ENCODE measurements around the gene AQP1. TPM values are rescaled to one million over a fixed set of nuclear protein-coding genes. Genes with fewer than 3 reads are reported as not detected.

AQP1 gene
- total and polyA plus RNA-seq, 2 donors (not counting 1 experiment from before 2014, with no cell fraction given), result not detected

GRCh38 chr7:30921540-30922401 is 10.1 kb downstream of the AQP1 start:
- H3K9me3 Mint-ChIP-seq (ENCODE audit: insufficient read depth), result no peaks in the 10 kb centered on the region
- no peak overlapping the region for H3K4me3 ChIP-seq (ENCODE audit: control extremely low read depth in 1 of 5, extremely low read depth in 1 of 5, insufficient read depth in 1 of 5, low read depth in 2 of 5, low read length in 4 of 5)
- POLR2A ChIA-PET, result no interaction called here
- H3K27me3 ChIP-seq (replicated peaks in 1 of 4; ENCODE audit: control extremely low read depth in 1 of 4, control insufficient read depth in 3 of 4, insufficient read depth in 4 of 4, low read length in 3 of 4), result no peaks in the 10 kb centered on the region
- H3K27ac Mint-ChIP-seq, result no peak overlapping the region
- 94% methylated on average over 16 of the region's 19 CpGs for WGBS (ENCODE audit: insufficient coverage)
- DNase-seq (no peak), ATAC-seq (ENCODE audit: low read depth) (no peak)
- H3K36me3 ChIP-seq (replicated peaks in 1 of 2; ENCODE audit: control extremely low read depth in 1 of 2, control insufficient read depth in 1 of 2, extremely low read depth in 1 of 2, insufficient read depth in 2 of 2, low read length in 1 of 2), result no peaks in the 10 kb centered on the region
- H3K4me3 Mint-ChIP-seq, result no peak overlapping the region
- H2AFZ ChIP-seq (ENCODE audit: insufficient read depth, low read depth, low read length, poor library complexity, severe bottlenecking), result no peak overlapping the region
- peaks cover 0 to 5% (median 0%) of the 10 kb centered on the region in 3 donors for H3K9me3 ChIP-seq (ENCODE audit: control extremely low read depth in 1 of 3, control insufficient read depth in 2 of 3, insufficient read depth in 1 of 3, low read length in 2 of 3)
- H3K4me2 ChIP-seq (replicated peaks; ENCODE audit: low read depth, low read length, poor library complexity, severe bottlenecking), result no peak overlapping the region
- intact Hi-C loops (cut with micrococcal nuclease), result no loop called here
- H3K4me1 ChIP-seq (ENCODE audit: control insufficient read depth in 2 of 2, insufficient read depth in 2 of 2, low read length in 2 of 2), result no peaks in the 10 kb centered on the region
- H3K27me3 Mint-ChIP-seq, result no peaks in the 10 kb centered on the region
- no peaks in the 10 kb centered on the region for H3K4me1 Mint-ChIP-seq
- no peaks in the 10 kb centered on the region for H4K20me1 ChIP-seq (ENCODE audit: control insufficient read depth, insufficient read depth, low read length, poor library complexity, severe bottlenecking)
- H3K79me2 ChIP-seq (ENCODE audit: control insufficient read depth, insufficient read depth, low read length), result no peaks in the 10 kb centered on the region
- no peak overlapping the region for H3K9ac ChIP-seq (ENCODE audit: low read length)
- H3K27ac ChIP-seq (ENCODE audit: low read length in 2 of 2), result no peak overlapping the region
- TF ChIP-seq EZH2 (IDR thresholded peaks at IDR 0.05; ENCODE audit: borderline replicate concordance, insufficient read depth, low read depth, low read length, poor library complexity, severe bottlenecking), result no peak
- TF ChIP-seq CTCF (IDR thresholded peaks at IDR 0.05), result no peak
- CTCF ChIA-PET, result no interaction called here

GRCh38 chr7:30922596-30922995 is 10.9 kb downstream of the AQP1 start:
- 91% methylated on average over 3 of the region's 9 CpGs for WGBS (ENCODE audit: insufficient coverage)
- no peaks in the 10 kb centered on the region for H3K4me1 Mint-ChIP-seq
- no peaks in the 10 kb centered on the region for H3K4me1 ChIP-seq (ENCODE audit: control insufficient read depth in 2 of 2, insufficient read depth in 2 of 2, low read length in 2 of 2)
- no peaks in the 10 kb centered on the region for H4K20me1 ChIP-seq (ENCODE audit: control insufficient read depth, insufficient read depth, low read length, poor library complexity, severe bottlenecking)
- no peak overlapping the region for H3K9ac ChIP-seq (ENCODE audit: low read length)
- no peaks in the 10 kb centered on the region for H3K27me3 Mint-ChIP-seq
- no peak overlapping the region for H3K27ac Mint-ChIP-seq
- H3K4me3 Mint-ChIP-seq, result no peak overlapping the region
- ChIA-PET POLR2A (no interaction called here), CTCF (no interaction called here)
- H3K9me3 Mint-ChIP-seq (ENCODE audit: insufficient read depth), result no peaks in the 10 kb centered on the region
- H3K4me3 ChIP-seq (ENCODE audit: control extremely low read depth in 1 of 5, extremely low read depth in 1 of 5, insufficient read depth in 1 of 5, low read depth in 2 of 5, low read length in 4 of 5), result no peak overlapping the region
- no peak for ATAC-seq (ENCODE audit: low read depth)
- no peak overlapping the region for H3K4me2 ChIP-seq (replicated peaks; ENCODE audit: low read depth, low read length, poor library complexity, severe bottlenecking)
- DNase-seq, result no peak
- H3K27me3 ChIP-seq (replicated peaks in 1 of 4; ENCODE audit: control extremely low read depth in 1 of 4, control insufficient read depth in 3 of 4, insufficient read depth in 4 of 4, low read length in 3 of 4), result no peaks in the 10 kb centered on the region
- peaks cover 0 to 13% (median 0%) of the 10 kb centered on the region in 3 donors for H3K9me3 ChIP-seq (ENCODE audit: control extremely low read depth in 1 of 3, control insufficient read depth in 2 of 3, insufficient read depth in 1 of 3, low read length in 2 of 3)
- TF ChIP-seq CTCF (IDR thresholded peaks at IDR 0.05) (no peak), EZH2 (IDR thresholded peaks at IDR 0.05; ENCODE audit: borderline replicate concordance, insufficient read depth, low read depth, low read length, poor library complexity, severe bottlenecking) (no peak)
- no peak overlapping the region for H3K27ac ChIP-seq (ENCODE audit: low read length in 2 of 2)
- no peak overlapping the region for H2AFZ ChIP-seq (ENCODE audit: insufficient read depth, low read depth, low read length, poor library complexity, severe bottlenecking)
- H3K36me3 ChIP-seq (replicated peaks in 1 of 2; ENCODE audit: control extremely low read depth in 1 of 2, control insufficient read depth in 1 of 2, extremely low read depth in 1 of 2, insufficient read depth in 2 of 2, low read length in 1 of 2), result no peaks in the 10 kb centered on the region
- H3K79me2 ChIP-seq (ENCODE audit: control insufficient read depth, insufficient read depth, low read length), result no peaks in the 10 kb centered on the region
- intact Hi-C loops (cut with micrococcal nuclease), result no loop called here
